ENCODE measurements around the gene MRPS25.

Gene MRPS25

GRCh38 chr3:15089201-15089600 is 24.1 kb upstream of the MRPS25 start:
- no peak for DNase-seq
- H3K9me3 ChIP-seq, result no peaks in the 10 kb centered on the region
- peaks cover 6% of the 10 kb centered on the region; the same call in 1 of the 2 replicates for H3K36me3 ChIP-seq
- TF ChIP-seq CTCF (IDR thresholded peaks at IDR 0.05; ENCODE audit: low read depth, low read length), result no peak
- no peaks in the 10 kb centered on the region for H3K4me1 ChIP-seq
- no peak overlapping the region for H3K4me3 ChIP-seq (ENCODE audit: low read depth, low read length)
- no peaks in the 10 kb centered on the region for H3K27me3 ChIP-seq

DNA sequence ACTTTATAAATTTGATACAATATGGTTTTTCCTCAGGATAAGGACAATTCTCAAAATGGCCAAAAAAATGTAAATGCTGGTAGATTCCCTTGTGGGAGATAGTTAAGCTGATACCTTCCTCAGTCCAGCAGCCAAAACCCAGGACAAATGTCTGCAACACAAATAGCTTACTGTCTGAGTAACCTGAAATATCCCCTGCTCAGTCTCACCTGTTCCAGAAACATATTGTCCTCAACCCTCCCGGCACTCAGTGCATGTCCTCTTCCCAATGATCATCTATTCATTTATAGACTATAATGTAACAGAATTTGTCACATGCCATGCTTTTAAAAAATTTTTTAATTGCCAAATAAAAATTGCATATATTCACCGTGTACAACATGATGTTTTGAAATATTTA is 21.6 kb upstream of the MRPS25 start:
- Histone ChIP-seq H3K36me3 (peaks cover 6% of the 10 kb centered on the region), H3K27me3 (no peaks in the 10 kb centered on the region), H3K4me3 (ENCODE audit: low read depth, low read length) (no peak overlapping the region), H3K9me3 (no peaks in the 10 kb centered on the region), H3K4me1 (no peaks in the 10 kb centered on the region)
- TF ChIP-seq CTCF (IDR thresholded peaks at IDR 0.05; ENCODE audit: low read depth, low read length), result no peak
- DNase-seq, result no peak

DNA sequence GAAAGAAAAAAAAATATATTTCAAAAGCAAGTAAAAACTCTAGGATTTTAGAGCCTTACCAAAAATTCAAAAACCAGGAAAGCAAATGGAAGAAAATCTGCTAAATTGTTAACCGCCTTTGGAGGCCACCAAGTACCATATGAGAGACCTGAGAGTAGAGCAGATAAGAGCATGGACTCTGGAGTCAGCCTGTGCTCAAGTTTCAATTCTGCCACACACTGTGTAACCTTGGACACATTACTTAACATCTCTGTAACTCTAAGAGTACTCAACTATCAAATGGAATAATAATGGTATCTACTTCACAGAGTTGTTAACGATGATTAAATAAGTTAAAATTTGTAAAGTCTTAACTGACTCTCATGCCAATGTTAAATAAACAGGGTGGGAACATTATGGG is 21.1 kb upstream of the MRPS25 start:
- H3K4me1 ChIP-seq, result no peaks in the 10 kb centered on the region
- peaks cover 6% of the 10 kb centered on the region for H3K36me3 ChIP-seq
- no peak for DNase-seq
- no peaks in the 10 kb centered on the region for H3K27me3 ChIP-seq
- TF ChIP-seq CTCF (IDR thresholded peaks at IDR 0.05; ENCODE audit: low read depth, low read length), result no peak
- H3K4me3 ChIP-seq (ENCODE audit: low read depth, low read length), result no peak overlapping the region
- no peaks in the 10 kb centered on the region for H3K9me3 ChIP-seq

- H3K4me1 ChIP-seq, result no peaks in the 10 kb centered on the region
- no peak overlapping the region for H3K4me3 ChIP-seq (ENCODE audit: low read depth, low read length)
- peaks cover 6% of the 10 kb centered on the region for H3K36me3 ChIP-seq
- no peak for TF ChIP-seq CTCF (IDR thresholded peaks at IDR 0.05; ENCODE audit: low read depth, low read length)
- no peaks in the 10 kb centered on the region for H3K9me3 ChIP-seq
- DNase-seq, result no peak
- H3K27me3 ChIP-seq, result no peaks in the 10 kb centered on the region
Measured at GRCh38 chr3:15083252-15083651, 18.1 kb upstream of the MRPS25 start.

GRCh38 chr3:15081960-15082664 is 17.0 kb upstream of the MRPS25 start:
- H3K9me3 ChIP-seq, result no peaks in the 10 kb centered on the region
- no peak for DNase-seq
- no peak for TF ChIP-seq CTCF (IDR thresholded peaks at IDR 0.05; ENCODE audit: low read depth, low read length)
- H3K4me1 ChIP-seq, result no peaks in the 10 kb centered on the region
- no peaks in the 10 kb centered on the region for H3K27me3 ChIP-seq
- peaks cover 8% of the 10 kb centered on the region for H3K36me3 ChIP-seq
- no peak overlapping the region for H3K4me3 ChIP-seq (ENCODE audit: low read depth, low read length)

DNA sequence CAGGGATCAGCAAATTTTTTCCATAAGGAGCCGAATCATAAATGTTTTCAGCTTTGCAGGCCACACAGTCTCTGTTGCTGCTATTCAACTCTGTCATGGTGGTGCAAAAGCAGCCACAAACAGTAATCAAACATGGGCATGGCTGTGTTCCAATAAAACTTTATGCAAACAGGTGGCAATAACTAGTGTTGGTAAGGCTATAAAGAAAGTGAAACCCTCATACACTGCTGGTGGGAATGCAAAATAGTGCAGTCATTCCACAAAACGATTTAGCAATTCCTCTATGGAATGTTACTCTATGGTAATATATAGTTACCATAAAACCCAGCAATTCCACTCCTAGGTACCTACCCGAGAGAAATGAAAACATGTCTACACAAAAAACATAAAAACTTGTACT is 14.0 kb upstream of the MRPS25 start:
- DNase-seq, result no peak
- no peak overlapping the region for H3K4me3 ChIP-seq (ENCODE audit: low read depth, low read length)
- H3K27me3 ChIP-seq, result no peaks in the 10 kb centered on the region
- no peaks in the 10 kb centered on the region for H3K4me1 ChIP-seq
- H3K9me3 ChIP-seq, result no peaks in the 10 kb centered on the region
- H3K36me3 ChIP-seq, result peaks cover 6% of the 10 kb centered on the region; the same call in 1 of the 2 replicates
- TF ChIP-seq CTCF (IDR thresholded peaks at IDR 0.05; ENCODE audit: low read depth, low read length), result no peak
